Ecto neural progenitor cell (in vitro differentiated cells): Measurements from ENCODE around the gene MTHFD2L.

ENCODE experiments used
- DNase-seq: peaks from one replicate; pipeline ENCODE4 v3.0.0-alpha.2; 2018; ENCODE audit warnings: low spot score

The MTHFD2L gene

GRCh38 chr4:74132944-74133343, 25.0 kb upstream of the MTHFD2L start:
- no peak for DNase-seq

GRCh38 chr4:74133786-74134499, 24.0 kb upstream of the MTHFD2L start:
- peak; percentile 75 for DNase-seq

GRCh38 chr4:74134500-74134852, 23.4 kb upstream of the MTHFD2L start:
- no peak for DNase-seq

- DNase-seq: no peak
Measured at GRCh38 chr4:74146581-74147129, 11.3 kb upstream of the MTHFD2L start.

- no peak for DNase-seq
Measured at GRCh38 chr4:74148205-74148604, 9.7 kb upstream of the MTHFD2L start.

GRCh38 chr4:74152836-74153235, 5.1 kb upstream of the MTHFD2L start:
- no peak for DNase-seq

GRCh38 chr4:74156521-74156920, 1.4 kb upstream of the MTHFD2L start:
- no peak for DNase-seq

- no peak for DNase-seq
Measured at GRCh38 chr4:74157154-74157553, 764 bp upstream of the MTHFD2L start.

- DNase-seq: no peak
Measured at GRCh38 chr4:74158466-74159142, 686 bp downstream of the MTHFD2L start.

- no peak for DNase-seq
Measured at GRCh38 chr4:74159143-74159709, 1.3 kb downstream of the MTHFD2L start.

- no peak for DNase-seq
Measured at GRCh38 chr4:74161666-74162450, 3.9 kb downstream of the MTHFD2L start.

GRCh38 chr4:74166135-74166534, 8.2 kb downstream of the MTHFD2L start:
- no peak for DNase-seq

- no peak for DNase-seq
Measured at GRCh38 chr4:74166818-74167217, 8.9 kb downstream of the MTHFD2L start.

- DNase-seq: no peak
Measured at GRCh38 chr4:74167585-74167984, 9.7 kb downstream of the MTHFD2L start.

GRCh38 chr4:74168841-74169240, 10.9 kb downstream of the MTHFD2L start:
- DNase-seq: no peak

GRCh38 chr4:74173321-74173720, 15.4 kb downstream of the MTHFD2L start:
- no peak for DNase-seq

- DNase-seq: no peak
Measured at GRCh38 chr4:74174421-74174820, 16.5 kb downstream of the MTHFD2L start.

GRCh38 chr4:74174941-74175340, 17.0 kb downstream of the MTHFD2L start:
- no peak for DNase-seq

- no peak for DNase-seq
Measured at GRCh38 chr4:74175379-74175778, 17.5 kb downstream of the MTHFD2L start.

- no peak for DNase-seq
Measured at GRCh38 chr4:74178798-74179197, 20.9 kb downstream of the MTHFD2L start.

GRCh38 chr4:74181219-74181618, 23.3 kb downstream of the MTHFD2L start:
- DNase-seq: no peak

GRCh38 chr4:74188912-74189311, 31.0 kb downstream of the MTHFD2L start:
- no peak for DNase-seq
